CD4-positive, alpha-beta T cell treated with Interleukin-17A for 1 hour (primary cell): ENCODE data around the gene PCDH9.

Source experiments
- DNase-seq: peaks from one replicate; pipeline ENCODE4 v3.0.0-alpha.2; 2020

PCDH9 gene

DNA sequence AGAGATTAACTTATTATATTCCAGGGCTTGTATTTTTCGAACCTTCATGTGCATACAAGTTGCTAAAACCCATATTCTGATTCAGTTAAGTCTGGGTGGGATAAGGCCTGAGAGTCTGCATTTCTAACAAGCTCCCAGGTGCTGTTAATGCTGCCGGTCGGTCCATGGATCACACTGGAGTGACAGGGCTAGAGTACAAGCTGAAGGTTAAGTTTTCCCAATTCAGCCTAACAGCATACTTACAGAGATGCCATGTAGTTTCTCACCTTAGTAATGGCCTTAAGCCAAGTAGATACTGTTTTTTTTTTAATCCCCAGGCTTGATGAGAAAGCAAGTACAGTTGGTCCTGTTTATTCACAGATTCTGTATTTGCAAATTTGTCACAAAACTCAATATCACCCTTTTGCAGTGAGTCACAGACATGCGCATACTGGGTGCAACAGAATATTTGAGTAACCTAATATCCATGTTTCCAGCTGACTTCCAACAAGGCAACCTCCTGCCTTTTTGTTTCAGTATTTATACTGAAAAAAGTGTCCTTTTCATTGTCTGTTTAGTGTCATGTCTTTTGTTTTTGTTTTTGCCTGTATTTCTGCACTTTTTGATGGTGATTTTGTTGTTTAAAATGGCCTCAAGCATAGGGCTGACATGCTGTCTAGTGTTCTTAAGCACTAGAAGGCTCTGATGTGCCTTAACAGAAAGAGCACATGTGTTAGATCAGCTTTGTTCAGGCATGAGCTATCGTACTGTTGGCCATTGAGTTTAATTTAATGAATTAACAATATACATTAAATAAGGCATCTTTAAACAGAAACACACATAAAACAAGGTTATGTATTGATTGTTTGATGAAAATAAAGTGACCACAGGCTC, 875.0 kb downstream of the PCDH9 start:
- no peak for DNase-seq

- DNase-seq, result no peak
Observed at GRCh38 chr13:66353664-66354063, 876.5 kb downstream of the PCDH9 start.

DNA sequence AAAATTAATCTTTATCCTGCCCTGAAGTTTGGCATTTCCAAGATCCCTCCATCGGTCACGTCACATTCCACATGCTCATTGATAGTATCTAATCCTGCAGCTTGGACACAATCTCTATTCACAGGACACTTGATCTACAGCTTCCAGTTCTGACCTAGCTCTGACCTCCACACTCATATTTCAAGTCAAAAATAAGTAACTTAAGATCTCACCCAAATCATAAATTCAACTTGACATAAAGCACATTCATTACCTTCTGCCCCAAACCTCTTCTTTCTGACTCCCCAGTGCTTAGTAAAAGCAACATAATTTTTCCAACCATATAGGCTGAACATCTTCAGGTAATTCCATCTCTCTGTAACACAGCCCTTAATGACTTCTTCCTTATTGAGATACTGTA, 880.2 kb downstream of the PCDH9 start:
- no peak for DNase-seq

DNA sequence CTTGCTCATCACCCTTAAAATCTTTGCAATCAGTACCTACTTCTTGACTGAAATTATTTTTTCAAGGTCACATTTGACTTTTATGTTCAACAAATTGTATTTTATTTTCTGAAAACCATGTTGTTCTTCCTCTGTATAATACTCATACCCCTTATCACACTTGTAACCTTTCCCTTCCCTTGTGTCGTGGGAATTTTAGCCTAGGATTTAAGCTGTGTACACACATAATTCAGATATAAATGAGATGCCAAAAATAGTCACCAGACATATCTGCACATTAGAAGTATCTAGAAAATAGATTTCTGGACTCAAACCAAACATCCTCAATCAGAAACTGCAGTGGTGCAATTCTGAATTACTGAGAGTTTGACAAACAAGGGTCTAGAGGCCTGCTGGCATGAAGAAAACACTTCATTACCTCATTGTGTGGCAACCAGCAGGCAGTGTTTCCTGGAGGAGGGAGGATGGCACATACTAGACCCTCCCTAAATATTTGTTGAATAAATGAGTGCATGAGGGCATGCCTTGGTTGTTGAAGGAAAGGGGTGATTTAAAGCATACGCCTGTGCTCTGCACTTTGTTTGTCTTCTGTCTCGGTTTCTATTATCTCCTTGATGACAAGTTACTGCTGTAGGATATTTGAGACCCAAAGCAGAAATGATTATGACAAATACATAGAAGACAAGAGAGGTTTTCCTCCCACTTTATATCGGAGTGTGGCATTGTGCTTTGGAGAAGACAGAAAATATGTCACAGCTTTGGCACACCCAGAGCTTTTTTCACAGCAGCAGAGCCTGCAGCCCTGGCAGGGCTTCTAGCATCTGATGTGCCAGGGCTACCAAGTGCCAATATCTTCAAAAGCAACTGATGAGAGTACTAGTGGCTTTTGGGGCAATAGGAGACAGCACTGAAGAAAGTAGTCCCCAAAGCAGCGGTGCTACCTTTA, 881.1 kb downstream of the PCDH9 start:
- DNase-seq, result no peak

GRCh38 chr13:66347486-66348117, 882.5 kb downstream of the PCDH9 start:
- DNase-seq, result no peak

DNA sequence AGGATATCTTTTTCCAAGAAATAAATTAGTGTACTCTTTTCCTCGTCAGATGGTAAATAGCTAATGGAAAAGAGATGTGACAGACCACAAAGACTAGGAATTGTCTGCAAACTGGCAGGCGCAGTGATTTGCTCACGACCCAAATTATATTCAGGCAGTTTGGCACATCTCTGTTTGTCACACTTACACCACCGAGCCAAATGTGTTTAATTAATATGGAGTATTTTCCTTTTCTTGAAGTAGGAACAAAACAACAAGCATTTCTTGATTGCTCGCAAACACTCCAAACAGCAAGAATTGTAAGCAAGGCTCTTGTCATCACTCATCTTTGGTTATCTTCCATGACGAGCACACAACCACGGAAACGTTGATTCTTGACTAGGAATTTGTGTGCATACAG, 884.2 kb downstream of the PCDH9 start:
- no peak for DNase-seq

DNA sequence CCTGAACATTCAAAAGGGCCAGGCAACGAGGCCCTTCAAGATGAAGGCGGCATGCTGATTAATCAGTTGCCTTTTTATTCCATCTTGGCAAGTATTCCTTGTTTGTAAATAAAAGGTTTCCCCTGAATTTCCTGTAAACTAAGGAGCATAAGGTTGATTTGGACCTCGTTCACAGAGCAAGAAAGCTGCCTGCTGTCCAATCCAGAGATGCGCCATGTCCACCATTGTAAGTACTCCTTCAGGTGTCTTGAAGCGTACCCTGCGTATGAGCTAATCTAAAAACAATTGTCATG, 884.7 kb downstream of the PCDH9 start:
- no peak for DNase-seq

DNA sequence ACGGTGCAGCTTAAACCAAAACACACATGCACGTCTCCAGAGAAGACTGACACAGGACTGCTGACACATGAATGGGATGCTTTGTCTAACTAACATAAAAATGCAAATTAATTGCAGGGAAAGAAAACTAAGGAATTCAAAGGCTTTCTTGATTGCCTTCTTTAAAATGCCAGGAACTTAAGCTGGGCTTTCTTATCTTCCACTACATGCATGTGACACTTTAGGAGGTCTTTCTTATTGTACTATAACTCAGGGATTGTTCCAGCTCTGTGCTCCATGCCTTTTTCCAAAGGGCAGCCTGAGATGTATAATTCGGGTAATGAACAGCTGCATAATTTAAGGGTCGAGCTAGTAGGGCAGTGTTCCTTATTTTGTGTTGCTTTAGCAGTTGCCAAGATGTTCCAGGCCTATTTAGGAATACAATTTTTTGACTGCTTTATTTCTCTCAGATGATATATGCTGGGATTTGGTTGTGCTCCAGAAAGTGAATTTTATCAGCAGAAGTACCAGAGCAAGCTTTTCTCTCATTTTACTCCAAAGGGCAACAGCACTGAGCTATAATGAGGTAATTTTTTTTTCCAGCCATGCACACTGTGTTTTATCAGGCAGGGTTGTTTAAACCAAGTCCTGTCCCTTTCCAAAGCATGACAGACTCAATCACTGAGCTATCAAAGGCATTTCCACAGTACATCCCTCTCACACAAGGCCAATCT, 885.2 kb downstream of the PCDH9 start:
- DNase-seq, result no peak

GRCh38 chr13:66343224-66343828, 886.8 kb downstream of the PCDH9 start:
- no peak for DNase-seq

- no peak for DNase-seq
Observed at GRCh38 chr13:66341635-66342377, 888.3 kb downstream of the PCDH9 start.

GRCh38 chr13:66339214-66339613, 890.9 kb downstream of the PCDH9 start:
- DNase-seq, result no peak

- no peak for DNase-seq
Observed at GRCh38 chr13:66338542-66338941, 891.6 kb downstream of the PCDH9 start.

DNA sequence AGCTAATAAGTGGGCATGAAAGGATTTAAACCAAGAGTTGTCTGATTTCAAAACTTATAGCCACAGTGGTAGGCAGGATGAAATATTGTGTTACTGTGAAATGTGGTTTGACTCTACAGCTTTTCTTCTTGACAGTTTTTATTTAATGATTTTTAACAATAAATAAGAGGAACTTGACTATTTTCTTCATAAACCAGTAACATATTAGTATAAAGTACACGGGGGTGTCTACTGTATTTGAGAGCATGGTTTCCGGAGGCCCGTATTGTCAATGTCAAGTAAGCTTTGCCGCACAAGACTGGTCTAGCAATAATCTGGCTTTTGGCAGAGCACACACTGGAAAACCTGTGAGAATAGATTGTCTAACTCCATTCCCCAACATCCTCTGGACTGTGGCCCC, 894.5 kb downstream of the PCDH9 start:
- no peak for DNase-seq

DNA sequence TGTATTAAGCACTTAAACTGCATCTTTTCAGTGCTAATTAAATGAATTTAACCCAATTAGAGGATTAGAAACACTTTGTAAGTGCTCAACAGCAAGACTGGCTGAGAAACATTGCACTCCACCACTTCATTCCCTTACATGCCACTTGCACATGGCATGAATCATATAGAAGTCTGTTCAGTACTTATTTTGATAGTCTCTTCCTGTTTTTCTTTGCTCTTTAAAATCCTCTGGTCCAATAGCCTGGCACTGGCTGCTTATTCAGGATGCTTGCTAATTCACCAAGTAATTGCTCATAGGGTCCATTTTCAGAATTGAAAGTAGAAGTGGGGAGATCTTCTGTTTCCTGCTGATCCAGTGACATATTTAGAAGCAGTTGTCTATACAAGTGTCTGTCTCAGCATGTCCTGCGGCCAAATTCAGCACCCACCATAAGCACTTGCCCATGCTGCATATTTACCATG, 900.1 kb downstream of the PCDH9 start:
- DNase-seq, result no peak

GRCh38 chr13:66328476-66328875, 901.7 kb downstream of the PCDH9 start:
- DNase-seq, result no peak

- no peak for DNase-seq
Observed at GRCh38 chr13:66323745-66324347, 906.3 kb downstream of the PCDH9 start.

DNA sequence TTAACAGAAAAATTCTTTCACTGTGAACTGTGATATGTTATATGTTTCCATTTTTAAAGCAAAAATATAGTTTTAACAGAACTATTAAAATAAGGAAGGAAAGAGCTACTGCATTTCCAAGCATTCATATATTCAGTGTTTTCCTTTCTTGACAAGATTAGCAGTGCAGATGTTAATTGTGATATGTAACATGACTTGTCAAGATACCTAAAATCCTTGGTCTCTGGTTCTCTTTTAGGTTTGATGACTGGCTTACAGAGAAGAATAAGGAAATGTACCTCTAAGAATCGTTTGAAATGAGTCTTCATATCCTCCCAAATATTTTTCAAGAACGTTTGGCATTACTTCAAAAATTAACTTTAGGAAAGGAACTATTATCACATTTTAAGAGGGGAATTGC, 907.2 kb downstream of the PCDH9 start:
- DNase-seq, result no peak

DNA sequence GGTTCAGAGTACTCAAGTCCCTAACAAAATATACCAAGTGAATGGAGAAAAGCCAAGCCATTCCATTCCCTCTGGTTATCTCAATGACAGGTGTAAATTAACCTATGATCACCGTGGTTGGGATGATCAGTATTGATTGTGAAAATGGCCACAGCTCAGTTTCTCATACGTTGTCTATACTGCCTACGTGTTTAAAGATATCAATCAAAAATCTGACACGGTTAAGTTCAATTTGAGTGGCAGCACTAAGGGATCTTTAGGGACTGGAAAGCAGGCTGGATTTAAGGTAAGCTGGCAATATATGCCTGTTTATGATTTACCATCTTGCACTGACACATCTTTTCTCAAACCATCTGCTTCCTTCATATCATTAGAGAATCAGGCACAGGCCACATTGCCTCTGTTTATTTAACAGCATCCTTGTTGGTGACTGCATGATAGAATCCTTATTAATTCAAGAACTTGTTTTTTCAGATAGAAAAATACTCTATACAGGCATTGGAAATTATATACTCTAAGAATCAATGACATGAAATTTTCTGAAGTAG, 907.9 kb downstream of the PCDH9 start:
- DNase-seq, result no peak

DNA sequence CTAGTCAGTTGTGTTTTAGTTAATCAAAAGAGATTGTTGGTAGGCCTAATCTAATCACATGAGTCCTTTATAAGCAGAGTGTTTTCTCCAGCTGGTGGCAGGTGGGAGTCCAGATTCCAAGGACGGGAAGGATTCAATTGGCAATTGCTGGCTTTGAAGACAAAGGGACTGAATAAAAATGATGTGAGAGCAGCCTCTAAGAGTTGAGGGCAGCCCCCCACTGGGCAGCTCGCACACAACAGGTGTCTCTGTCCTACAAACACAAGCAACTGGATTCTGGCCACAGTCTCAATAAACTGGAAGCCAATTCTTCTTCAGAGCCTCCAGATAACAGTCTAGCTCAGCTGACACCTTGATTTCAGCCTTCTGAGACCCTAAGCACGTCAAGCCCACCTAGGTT, 915.2 kb downstream of the PCDH9 start:
- DNase-seq, result no peak

GRCh38 chr13:66313413-66313812, 916.7 kb downstream of the PCDH9 start:
- no peak for DNase-seq
